ENCODE results near the gene CDKAL1. TPM values are rescaled to one million over a fixed set of nuclear protein-coding genes. Genes with fewer than 3 reads are reported as not detected.

Gene CDKAL1
- total and polyA plus RNA-seq, 2 donors: 9.8 to 19.9 TPM

DNA sequence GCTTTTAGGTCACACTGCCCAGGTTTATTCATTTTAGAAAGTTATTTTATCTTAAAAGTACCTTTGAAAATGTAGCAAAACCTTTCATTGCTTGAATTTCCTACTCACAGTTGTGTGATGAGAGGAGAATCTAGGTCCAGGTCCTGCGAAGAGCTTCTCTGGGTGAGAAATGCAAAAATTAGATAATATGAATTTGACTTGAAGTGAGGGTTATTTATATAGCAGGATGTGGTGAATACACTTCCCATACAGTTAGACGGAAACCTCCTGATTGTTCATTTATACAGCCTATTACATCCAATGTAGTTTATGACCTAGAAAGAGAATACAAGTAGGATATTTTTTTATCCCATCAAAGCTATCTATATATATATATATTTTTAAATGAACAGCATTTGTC lies 30.5 kb downstream of the CDKAL1 start:
- WGBS: 9% methylated on average over 2 of the region's 2 CpGs
- peak in 3 of 9 donors; percentile 11 to 50 (median 23) for DNase-seq (ENCODE audit: low read depth in 6 of 9, low spot score in 9 of 9)
- H3K36me3 ChIP-seq (ENCODE audit: control insufficient read depth in 2 of 2, insufficient read depth in 2 of 2, low read length in 1 of 2): no peaks in the 10 kb centered on the region
- peak overlapping the region in 1 of 2 donors; percentile 63 for H3K27ac ChIP-seq (ENCODE audit: low read depth in 1 of 2, low read length in 1 of 2)
- H3K27me3 ChIP-seq (ENCODE audit: control insufficient read depth in 2 of 2, insufficient read depth in 1 of 2, low read length in 1 of 2): no peaks in the 10 kb centered on the region
- H3K9me3 ChIP-seq (ENCODE audit: control insufficient read depth in 2 of 2, insufficient read depth in 1 of 2, low read length in 1 of 2): no peaks in the 10 kb centered on the region
- H3K4me1 ChIP-seq (ENCODE audit: control insufficient read depth in 2 of 2, insufficient read depth in 2 of 2, low read length in 2 of 2): no peaks in the 10 kb centered on the region
- H3K4me3 ChIP-seq (ENCODE audit: low read length in 2 of 2): no peak overlapping the region

DNA sequence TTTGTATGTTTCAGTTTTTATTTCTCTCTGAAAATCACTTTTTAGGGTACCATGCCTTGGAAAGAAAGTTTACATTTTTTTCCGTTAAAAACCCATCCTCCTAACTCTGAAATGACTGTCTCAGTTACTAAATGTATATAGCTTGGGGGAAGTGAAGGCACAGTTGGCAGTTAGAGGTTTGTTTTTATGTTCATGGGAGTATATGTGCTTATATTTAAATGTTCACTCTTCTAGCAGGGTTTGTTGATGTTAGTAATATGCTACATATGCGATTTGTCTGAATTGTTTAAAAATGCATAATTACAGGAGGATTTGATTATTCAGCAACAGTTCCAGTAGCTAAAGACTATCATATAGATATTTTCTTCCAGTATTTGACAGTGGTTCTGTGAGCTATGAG lies 31.1 kb downstream of the CDKAL1 start:
- 94% methylated on average over 2 of the region's 2 CpGs for WGBS
- H3K27me3 ChIP-seq (ENCODE audit: control insufficient read depth in 2 of 2, insufficient read depth in 1 of 2, low read length in 1 of 2): no peaks in the 10 kb centered on the region
- H3K4me3 ChIP-seq (ENCODE audit: low read length in 2 of 2): no peak overlapping the region
- no peak overlapping the region for H3K27ac ChIP-seq (ENCODE audit: low read depth in 1 of 2, low read length in 1 of 2)
- no peaks in the 10 kb centered on the region for H3K9me3 ChIP-seq (ENCODE audit: control insufficient read depth in 2 of 2, insufficient read depth in 1 of 2, low read length in 1 of 2)
- DNase-seq (ENCODE audit: low read depth in 6 of 9, low spot score in 9 of 9): no peak
- no peaks in the 10 kb centered on the region for H3K4me1 ChIP-seq (ENCODE audit: control insufficient read depth in 2 of 2, insufficient read depth in 2 of 2, low read length in 2 of 2)
- no peaks in the 10 kb centered on the region for H3K36me3 ChIP-seq (ENCODE audit: control insufficient read depth in 2 of 2, insufficient read depth in 2 of 2, low read length in 1 of 2)

DNA sequence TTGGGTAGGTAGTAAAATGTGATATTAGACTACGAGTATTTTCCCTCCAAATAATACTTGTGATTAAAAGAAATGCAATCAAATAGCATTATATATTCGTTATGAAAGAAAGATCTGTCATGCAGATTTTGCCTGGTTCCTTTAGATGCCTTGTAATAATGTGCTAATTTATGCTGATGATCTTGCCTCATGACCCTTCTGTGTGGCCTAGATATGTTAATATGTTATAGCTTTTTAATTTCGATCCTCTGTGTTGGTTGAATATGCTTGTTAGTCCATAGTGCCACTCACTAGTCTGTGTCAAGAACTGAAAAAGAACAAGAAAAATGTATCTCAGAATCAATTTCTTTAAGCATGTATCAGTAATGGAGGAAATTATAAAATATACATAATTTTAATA lies 31.9 kb downstream of the CDKAL1 start:
- WGBS: 98% methylated on average over 3 of the region's 3 CpGs
- no peak for DNase-seq (ENCODE audit: low read depth in 6 of 9, low spot score in 9 of 9)
- H3K27me3 ChIP-seq (ENCODE audit: control insufficient read depth in 2 of 2, insufficient read depth in 1 of 2, low read length in 1 of 2): no peaks in the 10 kb centered on the region
- no peaks in the 10 kb centered on the region for H3K36me3 ChIP-seq (ENCODE audit: control insufficient read depth in 2 of 2, insufficient read depth in 2 of 2, low read length in 1 of 2)
- H3K9me3 ChIP-seq (ENCODE audit: control insufficient read depth in 2 of 2, insufficient read depth in 1 of 2, low read length in 1 of 2): no peaks in the 10 kb centered on the region
- H3K4me1 ChIP-seq (ENCODE audit: control insufficient read depth in 2 of 2, insufficient read depth in 2 of 2, low read length in 2 of 2): no peaks in the 10 kb centered on the region
- no peak overlapping the region for H3K4me3 ChIP-seq (ENCODE audit: low read length in 2 of 2)
- no peak overlapping the region for H3K27ac ChIP-seq (ENCODE audit: low read depth in 1 of 2, low read length in 1 of 2)

DNA sequence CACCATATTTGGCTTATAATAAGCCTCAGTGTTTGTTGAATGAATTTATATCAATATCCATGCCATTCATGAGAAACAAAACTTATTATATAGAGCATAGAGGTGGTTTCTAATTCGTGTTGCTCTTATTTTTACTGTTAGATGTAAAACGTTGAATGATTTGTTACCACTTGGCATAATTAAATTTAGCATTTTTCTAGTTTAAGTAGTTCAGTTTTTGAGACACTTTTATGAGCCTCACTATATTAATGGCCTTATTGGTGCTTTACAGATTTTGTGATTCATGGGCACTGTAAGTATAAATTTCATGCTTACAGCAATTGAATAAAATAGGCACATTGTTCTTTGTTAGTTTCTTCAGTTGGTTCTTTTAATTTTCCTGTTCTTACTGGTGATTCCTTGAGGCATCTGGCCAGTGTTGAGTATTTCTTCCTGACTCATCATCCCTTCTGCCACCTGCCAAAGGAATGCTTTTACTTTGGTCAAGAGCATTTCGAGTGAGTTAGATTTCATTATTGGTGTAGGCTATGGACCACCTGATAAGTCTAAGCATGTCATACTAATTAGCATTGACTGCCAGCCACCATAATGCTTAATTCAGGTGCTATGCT lies 34.8 kb downstream of the CDKAL1 start:
- DNase-seq (ENCODE audit: low read depth in 6 of 9, low spot score in 9 of 9): no peak
- WGBS: 89% methylated on average over 3 of the region's 3 CpGs
- Histone ChIP-seq H3K4me3 (ENCODE audit: low read length in 2 of 2) (no peak overlapping the region), H3K4me1 (ENCODE audit: control insufficient read depth in 2 of 2, insufficient read depth in 2 of 2, low read length in 2 of 2) (no peaks in the 10 kb centered on the region), H3K27ac (ENCODE audit: low read depth in 1 of 2, low read length in 1 of 2) (no peak overlapping the region), H3K9me3 (ENCODE audit: control insufficient read depth in 2 of 2, insufficient read depth in 1 of 2, low read length in 1 of 2) (no peaks in the 10 kb centered on the region), H3K27me3 (ENCODE audit: control insufficient read depth in 2 of 2, insufficient read depth in 1 of 2, low read length in 1 of 2) (no peaks in the 10 kb centered on the region), H3K36me3 (ENCODE audit: control insufficient read depth in 2 of 2, insufficient read depth in 2 of 2, low read length in 1 of 2) (no peaks in the 10 kb centered on the region)

DNA sequence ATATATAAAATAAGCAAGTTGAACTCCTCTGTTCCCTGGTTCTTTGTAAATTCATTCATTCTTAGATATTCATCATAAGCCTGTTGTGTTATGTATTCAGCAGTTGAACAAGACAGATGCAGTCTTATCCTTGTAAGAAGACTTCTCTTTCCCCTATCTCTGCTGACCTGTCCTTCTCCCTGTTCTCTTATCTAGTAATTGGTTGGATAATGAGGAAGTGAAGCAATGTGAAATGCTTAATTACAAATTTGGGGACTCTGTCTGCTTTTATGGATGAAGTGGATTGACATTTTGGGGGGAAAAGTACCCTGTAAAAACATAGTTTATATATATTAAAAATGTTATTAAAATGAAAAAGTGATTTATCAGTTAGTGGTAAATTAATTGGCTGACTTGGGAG lies 37.0 kb downstream of the CDKAL1 start:
- Histone ChIP-seq H3K4me3 (ENCODE audit: low read length in 2 of 2) (no peak overlapping the region), H3K27me3 (ENCODE audit: control insufficient read depth in 2 of 2, insufficient read depth in 1 of 2, low read length in 1 of 2) (no peaks in the 10 kb centered on the region), H3K9me3 (ENCODE audit: control insufficient read depth in 2 of 2, insufficient read depth in 1 of 2, low read length in 1 of 2) (no peaks in the 10 kb centered on the region), H3K36me3 (ENCODE audit: control insufficient read depth in 2 of 2, insufficient read depth in 2 of 2, low read length in 1 of 2) (no peaks in the 10 kb centered on the region), H3K4me1 (ENCODE audit: control insufficient read depth in 2 of 2, insufficient read depth in 2 of 2, low read length in 2 of 2) (peaks cover 0 to 3% of the 10 kb centered on the region in 2 donors), H3K27ac (ENCODE audit: low read depth in 1 of 2, low read length in 1 of 2) (no peak overlapping the region)
- no peak for DNase-seq (ENCODE audit: low read depth in 6 of 9, low spot score in 9 of 9)

DNA sequence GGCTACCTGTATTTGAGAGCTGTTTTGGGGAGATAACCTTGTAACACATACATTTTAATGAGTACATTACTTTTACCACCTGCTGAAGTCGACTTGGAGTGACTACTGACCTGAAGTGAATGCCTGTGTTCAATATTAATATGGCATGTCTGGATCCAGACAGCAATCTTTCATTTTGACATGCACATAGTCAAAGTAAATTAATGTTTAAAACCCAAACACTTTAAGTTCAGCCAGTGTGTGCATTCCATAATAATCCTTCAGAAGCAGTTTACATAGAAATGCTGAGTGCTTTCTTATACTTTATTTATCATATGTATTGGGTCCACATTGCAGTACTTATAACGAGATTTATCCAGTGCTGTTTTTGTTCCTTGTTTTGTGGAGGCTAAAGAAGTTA lies 38.0 kb downstream of the CDKAL1 start:
- Histone ChIP-seq H3K36me3 (ENCODE audit: control insufficient read depth in 2 of 2, insufficient read depth in 2 of 2, low read length in 1 of 2) (peaks cover 0 to 3% of the 10 kb centered on the region in 2 donors), H3K4me3 (ENCODE audit: low read length in 2 of 2) (no peak overlapping the region), H3K27ac (ENCODE audit: low read depth in 1 of 2, low read length in 1 of 2) (no peak overlapping the region), H3K9me3 (ENCODE audit: control insufficient read depth in 2 of 2, insufficient read depth in 1 of 2, low read length in 1 of 2) (no peaks in the 10 kb centered on the region), H3K4me1 (ENCODE audit: control insufficient read depth in 2 of 2, insufficient read depth in 2 of 2, low read length in 2 of 2) (peaks cover 3 to 4% of the 10 kb centered on the region in 2 donors), H3K27me3 (ENCODE audit: control insufficient read depth in 2 of 2, insufficient read depth in 1 of 2, low read length in 1 of 2) (no peaks in the 10 kb centered on the region)
- 96% methylated on average over 2 of the region's 2 CpGs for WGBS
- no peak for DNase-seq (ENCODE audit: low read depth in 6 of 9, low spot score in 9 of 9)

DNA sequence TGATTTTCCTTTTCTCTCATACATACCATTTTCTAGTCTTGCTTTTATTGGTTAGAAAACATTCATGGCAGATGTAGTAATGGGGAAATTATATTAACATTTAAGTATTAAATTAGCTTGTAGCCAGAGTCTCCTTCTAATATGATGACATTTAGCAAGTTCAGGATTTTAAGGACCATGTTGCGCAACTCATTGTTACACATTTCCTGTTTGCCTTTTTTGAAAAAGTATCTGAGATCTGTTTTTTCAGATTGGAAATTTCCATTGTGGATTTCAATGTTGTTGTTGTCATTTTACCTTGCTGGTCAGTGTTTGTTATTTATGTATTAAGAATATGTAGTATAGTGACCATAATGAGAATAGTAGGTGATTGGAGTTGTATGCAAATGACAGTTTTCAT lies 38.7 kb downstream of the CDKAL1 start:
- Histone ChIP-seq H3K9me3 (ENCODE audit: control insufficient read depth in 2 of 2, insufficient read depth in 1 of 2, low read length in 1 of 2) (no peaks in the 10 kb centered on the region), H3K4me3 (ENCODE audit: low read length in 2 of 2) (no peak overlapping the region), H3K4me1 (ENCODE audit: control insufficient read depth in 2 of 2, insufficient read depth in 2 of 2, low read length in 2 of 2) (peaks cover 3 to 4% of the 10 kb centered on the region in 2 donors), H3K27me3 (ENCODE audit: control insufficient read depth in 2 of 2, insufficient read depth in 1 of 2, low read length in 1 of 2) (no peaks in the 10 kb centered on the region), H3K27ac (ENCODE audit: low read depth in 1 of 2, low read length in 1 of 2) (no peak overlapping the region), H3K36me3 (ENCODE audit: control insufficient read depth in 2 of 2, insufficient read depth in 2 of 2, low read length in 1 of 2) (peaks cover 0 to 3% of the 10 kb centered on the region in 2 donors)
- 99% methylated on average over 1 of the region's 1 CpG for WGBS
- no peak for DNase-seq (ENCODE audit: low read depth in 6 of 9, low spot score in 9 of 9)

DNA sequence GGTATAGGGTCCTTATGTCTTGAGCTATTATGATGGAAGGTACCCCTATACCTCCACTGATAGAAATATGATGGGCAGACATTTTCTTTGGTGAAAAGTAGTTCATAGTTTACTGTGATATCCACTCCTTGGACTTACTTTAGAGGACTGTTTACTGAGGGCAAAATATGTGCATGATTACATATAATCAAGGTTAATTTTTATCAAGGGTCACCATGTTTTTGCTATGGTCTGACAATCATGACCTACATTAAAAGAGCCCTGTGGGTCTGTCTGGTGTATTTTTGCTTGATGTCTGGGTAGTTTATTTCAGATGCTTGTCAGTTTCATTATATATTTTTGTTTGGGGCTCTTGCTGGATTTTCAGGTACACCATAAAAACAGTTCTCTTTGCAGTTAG lies 40.1 kb downstream of the CDKAL1 start:
- H3K27me3 ChIP-seq (ENCODE audit: control insufficient read depth in 2 of 2, insufficient read depth in 1 of 2, low read length in 1 of 2): no peaks in the 10 kb centered on the region
- DNase-seq (ENCODE audit: low read depth in 6 of 9, low spot score in 9 of 9): no peak
- no peaks in the 10 kb centered on the region for H3K9me3 ChIP-seq (ENCODE audit: control insufficient read depth in 2 of 2, insufficient read depth in 1 of 2, low read length in 1 of 2)
- H3K27ac ChIP-seq (ENCODE audit: low read depth in 1 of 2, low read length in 1 of 2): no peak overlapping the region
- H3K4me1 ChIP-seq (ENCODE audit: control insufficient read depth in 2 of 2, insufficient read depth in 2 of 2, low read length in 2 of 2): peaks cover 3 to 4% of the 10 kb centered on the region in 2 donors
- no peak overlapping the region for H3K4me3 ChIP-seq (ENCODE audit: low read length in 2 of 2)
- H3K36me3 ChIP-seq (ENCODE audit: control insufficient read depth in 2 of 2, insufficient read depth in 2 of 2, low read length in 1 of 2): peaks cover 0 to 3% of the 10 kb centered on the region in 2 donors

DNA sequence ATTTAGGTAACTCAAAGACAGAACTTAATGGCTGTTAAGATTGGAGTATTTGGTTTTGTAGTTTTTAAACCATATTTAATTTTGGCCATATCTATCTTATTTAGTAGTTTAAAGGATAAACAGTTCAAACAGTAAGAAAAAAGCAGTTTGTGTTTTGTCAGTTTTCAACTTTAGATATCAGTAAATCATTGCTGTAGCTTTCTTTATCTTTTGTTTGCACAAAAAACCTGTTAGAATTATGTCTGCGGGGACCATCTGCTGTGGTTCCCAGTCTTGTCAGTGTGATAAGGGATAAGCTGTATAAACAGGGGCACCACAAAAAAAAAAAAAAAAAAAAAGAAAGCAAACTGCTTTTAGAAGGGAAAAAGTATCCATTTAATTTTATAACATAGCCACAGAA lies 40.9 kb downstream of the CDKAL1 start:
- H3K36me3 ChIP-seq (ENCODE audit: control insufficient read depth in 2 of 2, insufficient read depth in 2 of 2, low read length in 1 of 2): peaks cover 0 to 6% of the 10 kb centered on the region in 2 donors
- H3K4me3 ChIP-seq (ENCODE audit: low read length in 2 of 2): no peak overlapping the region
- H3K4me1 ChIP-seq (ENCODE audit: control insufficient read depth in 2 of 2, insufficient read depth in 2 of 2, low read length in 2 of 2): peaks cover 3 to 4% of the 10 kb centered on the region in 2 donors
- no peaks in the 10 kb centered on the region for H3K27me3 ChIP-seq (ENCODE audit: control insufficient read depth in 2 of 2, insufficient read depth in 1 of 2, low read length in 1 of 2)
- DNase-seq (ENCODE audit: low read depth in 6 of 9, low spot score in 9 of 9): no peak
- no peak overlapping the region for H3K27ac ChIP-seq (ENCODE audit: low read depth in 1 of 2, low read length in 1 of 2)
- 13% methylated on average over 1 of the region's 1 CpG for WGBS
- H3K9me3 ChIP-seq (ENCODE audit: control insufficient read depth in 2 of 2, insufficient read depth in 1 of 2, low read length in 1 of 2): no peaks in the 10 kb centered on the region

Measured in thymus (tissue), 11 donors.